SK-N-SH (cell line): ENCODE results near the gene CDH9. TPM values are rescaled to one million over a fixed set of nuclear protein-coding genes. Genes with fewer than 3 reads are reported as not detected.

Source experiments
- CTCF ChIA-PET: fragments of 300-600, 350-600 bp; formaldehyde crosslinking; extraction: SDS; loops from one replicate; lab custom pipeline; 2021; lab: Yijun Ruan, JAX
- POLR2A ChIA-PET: fragments of 350-600 bp; sonication (Branson Sonifier 250); formaldehyde crosslinking; extraction: SDS; loops from one replicate; lab custom pipeline; 2020; ENCODE audit warnings: antibody characterized with exemption, inconsistent platforms; lab: Yijun Ruan, JAX
- DNase-seq: peaks from one replicate; pipeline ENCODE4 v3.0.0; 2012
- H2AFZ ChIP-seq: fragments of 200-600 bp; sonication (generic); 2 replicates; pipeline ENCODE4 v1.8.1; 2016; ENCODE audit warnings: antibody characterized with exemption, mild to moderate bottlenecking, low read depth
- H3F3A ChIP-seq: fragments of 200-600 bp; sonication (generic); replicated peaks from 2 replicates; pipeline ENCODE3; 2016; ENCODE audit warnings: antibody characterized with exemption, mild to moderate bottlenecking; ENCODE audit not compliant: insufficient read depth
- H3K27ac ChIP-seq, 2 experiments: fragments of 200-500 bp in 1 of 2; fragments of 200-600 bp in 1 of 2; sonication (Bioruptor generic) in 1 of 2; sonication (generic), shearing (Covaris generic) in 1 of 2; 2 replicates each; pipeline versions ENCODE4 v1.5.1 to v1.6.1; 2014 to 2016; ENCODE audit warnings: low read depth in 2 of 2, inconsistent platforms in 1 of 2, low read length in 1 of 2, mild to moderate bottlenecking in 1 of 2, mixed read lengths in 1 of 2
- H3K27me3 ChIP-seq: fragments of 200-600 bp; sonication (generic), shearing (Covaris generic); 2 replicates; pipeline ENCODE4 v1.6.1; 2016; ENCODE audit warnings: mixed run types; ENCODE audit not compliant: insufficient read depth
- H3K36me3 ChIP-seq, 2 experiments: fragments of 200-500 bp in 1 of 2; fragments of 200-600 bp in 1 of 2; sonication (Bioruptor generic) in 1 of 2; sonication (generic) in 1 of 2; replicated peaks in 1 of 2; 2 replicates each; pipeline versions ENCODE3 to v1.5.1; 2014 to 2016; ENCODE audit warnings: low read length in 1 of 2, mild to moderate bottlenecking in 1 of 2; ENCODE audit not compliant: insufficient read depth in 2 of 2, control insufficient read depth in 1 of 2
- H3K4me1 ChIP-seq, 2 experiments: fragments of 200-500 bp in 1 of 2; fragments of 200-600 bp in 1 of 2; sonication (Bioruptor generic) in 1 of 2; sonication (generic), shearing (Covaris generic) in 1 of 2; 2 replicates each; pipeline versions ENCODE4 v1.5.1 to v1.6.1; 2014 to 2016; ENCODE audit warnings: low read depth in 1 of 2, low read length in 1 of 2, mixed run types in 1 of 2; ENCODE audit not compliant: insufficient read depth in 2 of 2, control insufficient read depth in 1 of 2
- H3K4me2 ChIP-seq: fragments of 200-600 bp; sonication (generic), shearing (Covaris generic); 2 replicates; pipeline ENCODE4 v1.6.1; 2017; ENCODE audit warnings: mixed run types
- H3K4me3 ChIP-seq, 2 experiments: fragments of 200-500 bp in 1 of 2; fragments of 200-600 bp in 1 of 2; sonication (Bioruptor generic) in 1 of 2; sonication (generic), shearing (Covaris generic) in 1 of 2; 2 replicates each; pipeline versions ENCODE4 v1.5.1 to v1.8.1; 2014 to 2016; ENCODE audit warnings: low read depth in 2 of 2, inconsistent platforms in 1 of 2, low read length in 1 of 2, mild to moderate bottlenecking in 1 of 2, mixed read lengths in 1 of 2, moderate library complexity in 1 of 2
- H3K79me2 ChIP-seq: fragments of 200-600 bp; sonication (generic); 2 replicates; pipeline ENCODE4 v1.8.1; 2017; ENCODE audit warnings: mild to moderate bottlenecking; ENCODE audit not compliant: insufficient read depth
- H3K9ac ChIP-seq: fragments of 200-600 bp; sonication (generic); 2 replicates; pipeline ENCODE4 v1.6.1; 2017; ENCODE audit warnings: mixed run types
- H3K9me2 ChIP-seq: fragments of 200-600 bp; sonication (generic); 2 replicates; pipeline ENCODE4 v1.6.1; 2017; ENCODE audit warnings: mixed run types
- H3K9me3 ChIP-seq: fragments of 200-600 bp; sonication (generic); 2 replicates; pipeline ENCODE4 v1.6.1; 2017; ENCODE audit warnings: mixed run types, mild to moderate bottlenecking, moderate library complexity
- H4K20me1 ChIP-seq: fragments of 200-600 bp; sonication (generic); 2 replicates; pipeline ENCODE4 v1.6.1; 2017; ENCODE audit warnings: mild to moderate bottlenecking, mixed run types; ENCODE audit not compliant: insufficient read depth
- CHD2 ChIP-seq: fragments of 150-350 bp; IDR thresholded peaks from 2 replicates; pipeline ENCODE4 v1.6.1; 2018; ENCODE audit warnings: low read length; ENCODE audit not compliant: partially characterized antibody
- EZH2phosphoT487 ChIP-seq: fragments of 200-600 bp; sonication (generic); IDR thresholded peaks from 2 replicates; pipeline ENCODE4 v1.6.1; 2017; ENCODE audit warnings: low read depth, mixed run types, mild to moderate bottlenecking, antibody characterized with exemption, moderate library complexity, borderline replicate concordance
- GATA2 ChIP-seq: sonication (generic); formaldehyde crosslinking; IDR thresholded peaks from 2 replicates; pipeline ENCODE4 v1.5.0; 2020; ENCODE audit warnings: mild to moderate bottlenecking, missing genetic modification reagents
- JUND ChIP-seq: IDR thresholded peaks from 2 replicates; pipeline ENCODE4 v1.4.0; 2012
- MAX ChIP-seq: IDR thresholded peaks from 2 replicates; pipeline ENCODE4 v1.4.0; 2012; ENCODE audit warnings: low read depth
- NFIC ChIP-seq: IDR thresholded peaks from 2 replicates; pipeline ENCODE4 v1.4.0; 2012; ENCODE audit warnings: borderline replicate concordance
- PBX3 ChIP-seq: IDR thresholded peaks from 2 replicates; pipeline ENCODE4; 2012
- RAD21 ChIP-seq: IDR thresholded peaks from 2 replicates; pipeline ENCODE4 v1.6.1; 2012; ENCODE audit warnings: mild to moderate bottlenecking, low read length
- RCOR1 ChIP-seq: fragments of 150-350 bp; IDR thresholded peaks from 2 replicates; pipeline ENCODE4 v1.6.1; 2017; ENCODE audit warnings: antibody characterized with exemption, low read length
- RFX5 ChIP-seq: IDR thresholded peaks from 2 replicates; pipeline ENCODE4 v1.6.1; 2012; ENCODE audit warnings: mild to moderate bottlenecking, improper control_type of control experiment, low read length
- SIN3A ChIP-seq: IDR thresholded peaks from 2 replicates; pipeline ENCODE4 v1.6.1; 2012; ENCODE audit warnings: low read depth, mild to moderate bottlenecking, low read length, moderate library complexity, borderline replicate concordance
- TAF1 ChIP-seq: IDR thresholded peaks from 2 replicates; pipeline ENCODE4 v1.6.1; 2012; ENCODE audit warnings: low read depth, mild to moderate bottlenecking, low read length, moderate library complexity, borderline replicate concordance
- USF2 ChIP-seq: fragments of 150-350 bp; IDR thresholded peaks from 2 replicates; pipeline ENCODE4 v1.6.1; 2017; ENCODE audit warnings: antibody characterized with exemption, low read length, low read depth, borderline replicate concordance
- YY1 ChIP-seq: IDR thresholded peaks from 2 replicates; pipeline ENCODE4 v1.4.0; 2012; ENCODE audit warnings: low read depth, mild to moderate bottlenecking
- WGBS: methylation state at CpG from one replicate; pipeline ENCODE4 v1.1.6; 2017; ENCODE audit warnings: low lambda C conversion rate; 5-methylcytosine and 5-hydroxymethylcytosine counted together
- polyA plus RNA-seq, 3 experiments: library from polyadenylated mRNA; depleted of rRNA; stranded (reverse); fragments of >200 nt; gene quantifications; 2 replicates each; pipeline ENCODE4 v1.2.3, GENCODE V29; 2012
- TF ChIP-seq, protein P1 (sequence below): IDR thresholded peaks from 2 replicates; pipeline ENCODE4 v1.4.0; 2012; ENCODE audit warnings: low read depth, borderline replicate concordance
- TF ChIP-seq, protein P2 (sequence below): IDR thresholded peaks from 2 replicates; pipeline ENCODE4 v1.4.0; 2012; ENCODE audit warnings: low read depth, borderline replicate concordance

CDH9 gene
- polyA plus RNA-seq, 1 of the 3 experiments (the other 2 are of a cell fraction) = not detected

DNA sequence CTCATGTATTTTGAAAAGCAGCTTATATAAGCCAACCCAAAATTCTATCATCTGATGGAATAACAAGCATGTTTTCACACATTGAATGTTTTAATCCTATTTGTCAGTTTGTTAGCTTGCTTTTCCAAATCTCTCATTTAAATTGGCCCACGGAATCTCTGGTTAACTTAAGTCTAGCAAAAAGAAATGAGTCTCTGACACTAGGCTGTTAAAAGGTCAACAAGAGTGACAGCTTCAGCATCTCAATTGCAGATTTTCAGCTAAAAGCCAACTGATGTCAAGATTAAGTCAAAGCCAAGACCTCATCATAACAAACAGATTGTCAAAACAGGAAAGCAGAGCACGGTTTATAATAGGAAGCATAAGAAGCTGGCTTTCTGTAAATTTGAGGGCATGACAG lies 49.4 kb upstream of the CDH9 start:
- H3F3A ChIP-seq = no peaks in the 10 kb centered on the region
- 0% methylated on average over 2 of the region's 2 CpGs for WGBS
- H2AFZ ChIP-seq = no peak overlapping the region
- H3K79me2 ChIP-seq = no peaks in the 10 kb centered on the region
- no peak overlapping the region for H3K4me3 ChIP-seq
- H3K27me3 ChIP-seq = no peaks in the 10 kb centered on the region
- no peaks in the 10 kb centered on the region for H3K36me3 ChIP-seq
- H4K20me1 ChIP-seq = no peaks in the 10 kb centered on the region
- H3K9me3 ChIP-seq = no peaks in the 10 kb centered on the region
- no peaks in the 10 kb centered on the region for H3K4me1 ChIP-seq
- no peaks in the 10 kb centered on the region for H3K9me2 ChIP-seq
- ChIA-PET POLR2A (no interaction called here), CTCF (interaction anchor here (1.4 kb wide), 1 partner anchor 60 kb away, joined by 3 read pairs; no protein-coding TSS in a partner anchor)
- H3K4me2 ChIP-seq = no peak overlapping the region
- no peak overlapping the region for H3K27ac ChIP-seq
- no peak for TF ChIP-seq NFIC
- TF ChIP-seq USF2 = no peak
- TF ChIP-seq MAX = no peak
- TF ChIP-seq GATA2 (CRISPR knock-in tag) = no peak
- no peak for TF ChIP-seq RCOR1
- TF ChIP-seq SIN3A = no peak
- no peak for TF ChIP-seq PBX3
- TF ChIP-seq JUND = no peak
- TF ChIP-seq YY1 = no peak
- TF ChIP-seq, protein P1, sequence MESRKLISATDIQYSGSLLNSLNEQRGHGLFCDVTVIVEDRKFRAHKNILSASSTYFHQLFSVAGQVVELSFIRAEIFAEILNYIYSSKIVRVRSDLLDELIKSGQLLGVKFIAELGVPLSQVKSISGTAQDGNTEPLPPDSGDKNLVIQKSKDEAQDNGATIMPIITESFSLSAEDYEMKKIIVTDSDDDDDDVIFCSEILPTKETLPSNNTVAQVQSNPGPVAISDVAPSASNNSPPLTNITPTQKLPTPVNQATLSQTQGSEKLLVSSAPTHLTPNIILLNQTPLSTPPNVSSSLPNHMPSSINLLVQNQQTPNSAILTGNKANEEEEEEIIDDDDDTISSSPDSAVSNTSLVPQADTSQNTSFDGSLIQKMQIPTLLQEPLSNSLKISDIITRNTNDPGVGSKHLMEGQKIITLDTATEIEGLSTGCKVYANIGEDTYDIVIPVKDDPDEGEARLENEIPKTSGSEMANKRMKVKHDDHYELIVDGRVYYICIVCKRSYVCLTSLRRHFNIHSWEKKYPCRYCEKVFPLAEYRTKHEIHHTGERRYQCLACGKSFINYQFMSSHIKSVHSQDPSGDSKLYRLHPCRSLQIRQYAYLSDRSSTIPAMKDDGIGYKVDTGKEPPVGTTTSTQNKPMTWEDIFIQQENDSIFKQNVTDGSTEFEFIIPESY = no peak
- TF ChIP-seq TAF1 = no peak
- no peak for TF ChIP-seq RFX5
- no peak overlapping the region for H3K9ac ChIP-seq
- no peak for DNase-seq

DNA sequence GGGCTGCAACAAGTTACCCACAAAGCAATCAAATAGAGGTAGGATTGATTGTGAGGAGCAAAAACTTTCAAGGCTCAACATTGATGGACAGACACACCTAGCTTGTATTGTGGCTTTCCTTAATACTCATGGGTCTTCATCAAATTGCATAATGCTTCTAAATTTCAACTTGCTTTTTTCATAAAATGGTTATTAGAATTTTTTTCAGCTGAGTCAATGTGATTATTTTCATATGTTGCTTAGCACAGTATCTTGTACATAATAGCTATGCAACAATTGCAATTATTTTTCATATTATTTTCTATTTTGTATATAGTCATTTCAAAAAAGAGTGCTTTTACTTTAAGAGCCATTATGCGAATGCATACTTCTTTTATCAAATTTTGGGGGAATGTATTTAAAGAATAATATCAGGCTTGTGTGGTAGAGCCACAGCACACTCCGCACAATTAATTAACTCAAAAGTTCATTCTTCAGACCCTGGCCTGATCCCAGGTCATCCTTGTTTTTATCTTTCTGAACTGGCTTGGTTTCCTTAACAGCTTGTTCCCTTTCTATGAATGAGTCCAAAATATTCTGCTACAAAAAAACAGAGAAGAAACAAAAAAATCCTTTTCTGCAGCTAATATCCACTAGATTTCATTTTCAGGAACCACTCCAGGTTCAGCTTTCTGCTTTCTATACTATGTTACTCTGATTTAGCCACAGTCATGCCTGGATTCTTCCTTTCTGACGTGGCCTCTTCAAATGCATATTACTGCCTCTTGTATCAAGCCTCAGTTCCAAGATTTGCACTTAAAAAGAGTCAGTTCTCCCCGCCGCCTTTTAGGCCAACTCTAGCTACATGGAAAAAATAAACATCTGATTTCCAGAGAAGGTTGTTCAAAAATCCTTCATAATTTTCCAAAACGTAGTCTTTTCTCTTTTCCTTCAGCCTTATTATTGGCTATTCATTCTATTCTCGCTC lies 45.3 kb upstream of the CDH9 start:
- no peaks in the 10 kb centered on the region for H3K9me2 ChIP-seq
- H3K36me3 ChIP-seq = no peaks in the 10 kb centered on the region
- H3K4me3 ChIP-seq = no peak overlapping the region
- no peaks in the 10 kb centered on the region for H3F3A ChIP-seq
- H4K20me1 ChIP-seq = no peaks in the 10 kb centered on the region
- ChIA-PET CTCF (no interaction called here), POLR2A (no interaction called here)
- no peaks in the 10 kb centered on the region for H3K4me1 ChIP-seq
- H3K27me3 ChIP-seq = no peaks in the 10 kb centered on the region
- no peak overlapping the region for H3K4me2 ChIP-seq
- no peak for DNase-seq
- no peak overlapping the region for H3K27ac ChIP-seq
- H3K9ac ChIP-seq = no peak overlapping the region
- H3K9me3 ChIP-seq = no peaks in the 10 kb centered on the region
- no peak overlapping the region for H2AFZ ChIP-seq
- WGBS = 29% methylated on average over 7 of the region's 7 CpGs
- no peaks in the 10 kb centered on the region for H3K79me2 ChIP-seq
- TF ChIP-seq RAD21 (no peak), CHD2 (no peak), NFIC (no peak), YY1 (no peak), EZH2phosphoT487 (no peak), PBX3 (no peak)
- TF ChIP-seq, protein P2, sequence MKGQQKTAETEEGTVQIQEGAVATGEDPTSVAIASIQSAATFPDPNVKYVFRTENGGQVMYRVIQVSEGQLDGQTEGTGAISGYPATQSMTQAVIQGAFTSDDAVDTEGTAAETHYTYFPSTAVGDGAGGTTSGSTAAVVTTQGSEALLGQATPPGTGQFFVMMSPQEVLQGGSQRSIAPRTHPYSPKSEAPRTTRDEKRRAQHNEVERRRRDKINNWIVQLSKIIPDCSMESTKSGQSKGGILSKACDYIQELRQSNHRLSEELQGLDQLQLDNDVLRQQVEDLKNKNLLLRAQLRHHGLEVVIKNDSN = no peak
